ENCODE results near the gene KCNIP3.

Gene KCNIP3

GRCh38 chr2:95344656-95345055 is 47.5 kb downstream of the KCNIP3 start:
- no peak for TF ChIP-seq CTCF (conservative IDR thresholded peaks at IDR 0.05; ENCODE audit: low read depth, low read length)
- no peak for DNase-seq (ENCODE audit: low read depth)
- no peak overlapping the region for H3K4me3 ChIP-seq (ENCODE audit: low read length)

- DNase-seq (ENCODE audit: low read depth), result no peak
- peak overlapping the region; percentile 32 for H3K4me3 ChIP-seq (ENCODE audit: low read length)
- no peak for TF ChIP-seq CTCF (conservative IDR thresholded peaks at IDR 0.05; ENCODE audit: low read depth, low read length)
Observed at GRCh38 chr2:95345081-95345562, 48.0 kb downstream of the KCNIP3 start.

GRCh38 chr2:95345563-95346230 is 48.5 kb downstream of the KCNIP3 start:
- peak overlapping the region; percentile 47 for H3K4me3 ChIP-seq (ENCODE audit: low read length)
- peak; percentile 84 for TF ChIP-seq CTCF (conservative IDR thresholded peaks at IDR 0.05; ENCODE audit: low read depth, low read length)
- peak; percentile 26 for DNase-seq (ENCODE audit: low read depth)

- no peak for DNase-seq (ENCODE audit: low read depth)
- H3K4me3 ChIP-seq (ENCODE audit: low read length), result no peak overlapping the region
- no peak for TF ChIP-seq CTCF (conservative IDR thresholded peaks at IDR 0.05; ENCODE audit: low read depth, low read length)
Observed at GRCh38 chr2:95346231-95346737, 49.1 kb downstream of the KCNIP3 start.

GRCh38 chr2:95346738-95347671 is 49.9 kb downstream of the KCNIP3 start:
- H3K4me3 ChIP-seq (ENCODE audit: low read length), result no peak overlapping the region
- TF ChIP-seq CTCF (conservative IDR thresholded peaks at IDR 0.05; ENCODE audit: low read depth, low read length), result no peak
- DNase-seq (ENCODE audit: low read depth), result no peak

- no peak overlapping the region for H3K4me3 ChIP-seq (ENCODE audit: low read length)
- no peak for TF ChIP-seq CTCF (conservative IDR thresholded peaks at IDR 0.05; ENCODE audit: low read depth, low read length)
Observed at GRCh38 chr2:95347681-95348608, 50.8 kb downstream of the KCNIP3 start.

More at GRCh38 chr2:95347681-95348608, 50.8 kb downstream of the KCNIP3 start:
- no peak for DNase-seq (ENCODE audit: low read depth)
